Stimulated activated CD4-positive, alpha-beta T cell treated with anti-CD3 and anti-CD28 coated beads, Interleukin-15, amount 100 ng/mL, for 1 hour (primary cell): ENCODE data around the gene NF1.
"Not testable (repeated sequence)": the region's sequence is repeated elsewhere in the genome, so short reads cannot be mapped to it uniquely, and the experiment has no call there.

Experiments used
- DNase-seq, 2 donors: peaks; one replicate each; pipeline ENCODE4 v3.0.0-alpha.2; 2020; ENCODE audit warnings: low read depth in 1 of 2, low spot score in 1 of 2

The NF1 gene

DNA sequence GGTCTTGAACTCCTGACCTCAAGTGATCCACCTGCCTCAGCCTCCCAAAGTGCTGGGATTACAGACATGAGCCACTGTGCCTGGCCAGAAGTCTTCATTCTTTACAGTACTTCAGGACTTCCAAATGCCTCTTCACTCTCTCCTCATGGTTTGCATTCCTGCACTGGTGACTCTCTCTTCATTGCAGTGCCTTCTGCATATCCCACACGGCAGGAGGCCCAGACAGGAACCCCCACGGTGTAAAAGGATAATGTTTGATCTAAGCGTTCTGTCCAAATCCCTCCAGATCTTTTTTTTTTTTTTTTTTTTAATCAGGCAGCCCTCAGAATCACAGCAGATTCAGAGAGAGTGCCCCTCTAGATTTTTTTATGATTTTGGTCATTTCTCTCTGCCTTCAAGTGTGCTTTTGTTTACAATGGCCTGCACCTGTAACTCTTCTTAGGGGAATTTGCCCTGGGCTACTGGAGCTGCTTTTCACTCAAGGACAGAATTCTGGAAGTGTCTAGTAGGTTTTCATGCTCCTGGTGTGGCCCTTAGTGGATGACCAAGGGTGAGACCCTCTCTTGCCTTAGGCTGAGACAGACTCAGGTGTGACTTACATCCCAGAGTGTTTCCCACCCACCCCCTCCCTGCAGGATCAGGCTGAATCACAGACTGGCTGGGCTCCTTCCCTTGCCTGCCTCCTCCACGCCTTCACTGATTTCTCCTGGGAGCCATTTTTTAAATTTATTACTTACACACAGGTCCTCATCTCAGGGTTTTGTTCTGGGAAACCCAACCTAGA is 19.8 kb upstream of the NF1 start:
- no peak for DNase-seq

DNA sequence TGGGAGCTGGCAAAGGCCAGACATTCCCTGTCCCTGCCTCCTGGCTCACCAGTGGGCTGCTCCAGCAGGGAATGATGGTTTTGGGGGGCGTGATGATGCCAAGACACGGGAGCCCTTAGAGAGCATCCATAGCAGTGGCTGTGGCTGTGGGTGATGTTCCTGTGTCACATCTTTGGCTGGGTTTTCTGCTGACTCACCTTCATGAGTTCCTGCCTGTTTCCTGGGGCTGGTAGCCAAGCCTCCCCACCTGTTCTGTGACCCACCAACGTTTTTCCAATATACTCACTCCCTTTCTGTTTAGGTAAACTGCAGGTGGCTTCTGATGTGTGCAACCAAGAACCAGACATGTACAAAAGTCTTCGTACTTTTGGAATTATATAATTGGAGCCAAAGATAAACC is 16.5 kb upstream of the NF1 start:
- DNase-seq = no peak

DNA sequence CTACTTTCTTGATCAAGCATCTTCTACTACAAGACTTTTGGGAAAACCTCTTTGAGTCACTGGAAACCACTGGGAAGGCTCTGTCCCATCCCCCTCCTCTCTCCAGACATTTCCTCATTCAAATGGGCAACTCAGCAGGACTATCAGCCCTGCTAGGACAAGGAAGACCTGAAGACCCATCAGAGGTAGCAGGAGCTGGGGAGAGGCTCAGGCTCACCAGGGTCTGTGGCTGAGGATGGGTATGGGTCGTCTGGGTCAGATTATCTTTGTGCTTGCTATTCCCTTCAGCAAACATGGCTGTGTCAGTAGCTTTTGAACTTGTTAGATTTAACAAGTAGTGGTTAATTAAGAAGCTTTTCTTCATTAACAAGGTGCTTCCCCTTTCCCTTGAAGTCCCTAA is 15.0 kb upstream of the NF1 start:
- no peak for DNase-seq

DNA sequence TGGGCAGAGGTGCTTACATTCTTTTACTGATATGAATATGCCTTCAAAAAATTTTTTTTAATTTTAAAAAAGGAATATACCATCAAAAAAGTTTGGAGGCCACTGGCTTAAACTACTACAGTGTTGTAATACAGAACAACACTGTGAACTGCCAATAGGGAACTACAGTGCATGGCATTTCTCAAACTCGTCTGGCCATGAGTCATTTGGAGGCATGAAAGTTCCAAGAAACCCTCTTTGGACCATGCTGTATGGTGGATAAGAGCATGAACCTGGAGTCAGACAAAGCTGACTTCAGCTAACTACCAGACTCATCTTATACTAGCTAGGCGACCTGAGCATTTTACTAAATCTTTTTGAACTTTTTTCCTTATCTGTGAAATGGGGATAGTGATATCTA is 9.2 kb upstream of the NF1 start:
- DNase-seq = no peak

DNA sequence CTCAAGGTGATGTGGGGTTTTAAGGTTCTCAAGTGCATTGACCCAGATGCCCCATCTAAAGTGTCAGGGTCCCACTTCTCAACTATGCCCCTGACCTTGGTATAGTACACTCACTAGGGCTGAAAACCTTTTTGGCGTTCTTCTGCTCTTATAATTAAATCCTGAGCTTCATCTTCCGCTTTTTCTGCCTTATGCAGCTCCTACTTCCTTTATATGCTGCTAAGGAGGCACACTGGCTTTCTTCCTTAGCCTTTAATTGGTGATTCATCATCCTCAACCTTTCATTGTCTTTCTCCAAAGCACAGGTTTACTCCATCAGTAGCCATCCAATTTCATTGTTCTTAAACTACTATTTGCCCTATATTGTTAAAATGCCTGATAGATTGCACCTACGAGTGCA is 5.3 kb upstream of the NF1 start:
- no peak for DNase-seq

DNA sequence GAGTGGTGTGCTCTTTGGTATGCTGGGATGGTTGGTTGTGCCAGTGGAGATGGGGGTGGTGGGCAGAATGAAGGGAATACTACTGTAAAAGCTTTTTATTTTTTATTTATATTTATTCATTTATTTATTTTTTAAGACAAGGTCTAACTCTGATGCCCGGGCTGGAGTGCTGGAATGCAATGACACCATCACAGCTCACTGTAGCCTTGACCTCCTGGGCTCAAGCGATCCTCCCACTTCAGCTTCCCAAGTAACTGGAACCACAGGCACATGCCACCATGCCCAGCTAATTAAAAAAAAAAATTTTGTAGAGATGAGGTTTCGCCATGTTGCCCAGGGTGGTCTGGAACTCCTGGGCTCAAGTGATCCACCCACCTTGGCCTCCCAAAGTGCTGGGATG is 4.1 kb upstream of the NF1 start:
- not testable (repeated sequence) for DNase-seq

DNA sequence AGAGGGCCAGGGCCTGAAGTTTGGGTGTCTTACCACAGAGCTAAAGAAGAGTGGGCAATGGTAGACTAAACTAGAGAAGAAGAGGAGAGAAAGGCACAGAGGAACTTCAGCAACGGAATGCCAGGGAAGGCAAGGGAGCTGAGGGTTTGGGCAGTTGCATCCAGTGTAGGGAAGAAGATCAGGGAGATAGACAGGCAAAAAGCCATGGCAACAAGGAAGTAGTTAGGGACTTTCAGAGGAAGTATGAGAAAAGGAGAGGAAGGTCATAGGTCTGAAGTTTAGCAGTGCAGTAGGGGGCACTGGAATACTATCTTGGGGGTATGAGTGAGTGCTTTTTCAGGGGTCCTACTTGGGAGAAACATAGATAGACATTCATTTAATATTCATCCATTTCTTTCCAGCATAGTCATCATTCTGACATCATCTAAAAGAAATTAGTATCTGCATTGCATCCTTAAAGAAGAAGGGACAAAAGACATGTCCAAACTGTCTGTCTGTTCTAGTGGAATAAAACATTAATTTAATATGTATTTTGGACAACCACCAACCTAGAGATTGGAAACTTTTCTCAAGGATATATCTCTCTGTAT is 2.2 kb upstream of the NF1 start:
- no peak for DNase-seq

DNA sequence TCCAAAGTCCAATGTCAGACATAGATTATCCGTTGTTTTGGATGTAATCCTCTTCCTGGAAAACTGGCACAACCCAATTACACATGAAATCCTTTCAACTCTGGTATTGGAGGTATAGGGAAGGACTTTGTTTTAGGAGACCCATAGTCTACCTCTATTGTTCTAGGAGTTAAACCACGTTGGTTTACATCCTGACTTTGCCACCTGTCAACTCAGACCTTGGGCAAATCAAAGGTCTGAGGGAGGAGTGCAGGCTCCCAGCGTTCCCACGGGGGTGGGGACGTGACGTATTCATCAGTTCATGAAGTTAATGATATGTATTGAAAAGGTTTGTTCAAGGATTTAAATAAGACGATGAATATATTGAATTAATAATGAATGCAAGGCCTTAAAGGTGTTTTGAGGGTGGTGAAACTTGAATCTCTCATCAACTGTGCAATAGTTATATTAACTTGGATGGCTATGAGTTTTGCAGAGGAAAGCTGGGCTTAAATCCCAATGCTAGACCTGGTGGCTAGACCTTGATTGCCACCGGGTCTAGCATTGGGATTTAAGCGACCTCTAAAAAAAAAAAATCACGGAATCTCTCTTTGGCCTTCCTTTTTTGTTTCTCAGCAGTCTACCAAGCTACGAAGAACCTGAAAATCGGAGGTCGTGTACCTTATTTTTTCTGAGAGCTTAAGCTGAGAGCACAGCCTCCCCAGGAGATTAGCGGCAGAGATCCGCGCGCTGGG is 744 bp upstream of the NF1 start:
- DNase-seq = no peak

DNA sequence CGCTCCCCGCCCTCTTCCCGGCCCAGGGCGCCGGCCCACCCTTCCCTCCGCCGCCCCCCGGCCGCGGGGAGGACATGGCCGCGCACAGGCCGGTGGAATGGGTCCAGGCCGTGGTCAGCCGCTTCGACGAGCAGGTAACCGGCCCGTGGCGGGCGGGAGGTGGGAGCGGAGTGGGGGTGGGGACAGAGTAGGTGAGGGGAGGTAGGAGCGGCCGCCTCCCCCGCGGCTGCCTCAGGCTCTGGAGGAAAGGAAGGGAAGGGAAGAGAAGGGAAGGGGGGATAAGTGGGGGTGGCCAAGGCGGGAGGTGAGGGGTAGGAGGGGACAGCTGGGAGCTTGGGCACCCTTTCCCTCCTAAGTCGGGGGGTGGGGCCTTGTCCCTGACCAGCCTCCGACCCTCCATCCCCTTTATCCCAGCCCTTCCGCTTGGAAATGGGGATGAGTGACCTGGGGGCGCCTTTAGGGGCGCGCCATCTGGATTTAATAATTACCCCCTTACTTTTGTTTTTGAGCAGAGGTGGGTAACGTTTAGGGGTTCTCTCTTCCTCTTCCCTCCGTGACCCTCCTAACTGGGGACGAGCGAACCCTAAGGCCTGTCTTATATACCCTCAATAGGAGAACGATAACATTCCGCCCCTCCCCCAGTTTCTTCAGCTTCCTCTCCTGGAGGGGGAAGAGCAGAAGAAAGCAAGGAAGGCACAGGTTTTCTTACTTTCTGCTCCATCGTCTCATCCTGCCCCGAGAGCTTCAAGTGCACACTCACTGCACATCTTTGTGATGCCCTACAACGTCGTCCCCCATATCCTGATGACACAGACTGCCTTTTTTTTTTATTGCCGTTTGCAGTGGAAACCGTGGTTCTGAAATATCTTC is 694 bp downstream of the NF1 start:
- no peak for DNase-seq

DNA sequence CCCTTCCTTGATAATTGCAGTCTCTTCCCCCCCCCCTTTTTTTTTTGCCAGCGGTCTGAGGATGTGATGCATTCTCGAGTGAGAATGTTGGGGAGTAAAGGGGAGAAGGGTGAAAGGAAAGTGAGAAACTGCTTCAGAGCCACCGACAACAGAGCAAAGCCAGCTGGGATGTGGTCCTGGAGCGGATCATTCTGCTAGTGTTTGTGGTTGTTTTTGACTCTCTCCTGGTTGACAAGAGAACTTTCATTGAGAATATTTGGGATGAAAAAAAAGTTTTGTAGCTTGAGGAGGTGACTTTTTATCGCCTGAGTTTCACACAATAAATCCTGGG is 1.3 kb downstream of the NF1 start:
- DNase-seq = no peak

DNA sequence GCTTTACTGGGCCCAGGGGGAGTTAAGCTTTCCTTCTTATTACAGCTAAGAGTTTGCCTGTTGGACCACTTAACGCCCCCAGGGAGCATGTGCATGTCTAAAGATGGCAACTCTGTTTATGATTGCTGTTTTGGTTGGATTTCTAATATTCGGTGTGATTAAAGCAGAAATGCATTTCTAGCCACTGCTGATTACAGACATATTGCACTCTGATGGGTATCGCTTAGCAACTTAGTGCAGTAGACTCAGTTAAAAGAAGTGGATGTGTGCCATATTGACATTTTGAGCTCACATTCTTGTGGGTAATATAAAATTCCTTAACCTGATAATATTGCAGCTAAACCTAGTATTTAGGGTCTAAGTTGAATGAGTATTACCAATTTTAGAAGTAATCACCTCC is 4.2 kb downstream of the NF1 start:
- no peak for DNase-seq

DNA sequence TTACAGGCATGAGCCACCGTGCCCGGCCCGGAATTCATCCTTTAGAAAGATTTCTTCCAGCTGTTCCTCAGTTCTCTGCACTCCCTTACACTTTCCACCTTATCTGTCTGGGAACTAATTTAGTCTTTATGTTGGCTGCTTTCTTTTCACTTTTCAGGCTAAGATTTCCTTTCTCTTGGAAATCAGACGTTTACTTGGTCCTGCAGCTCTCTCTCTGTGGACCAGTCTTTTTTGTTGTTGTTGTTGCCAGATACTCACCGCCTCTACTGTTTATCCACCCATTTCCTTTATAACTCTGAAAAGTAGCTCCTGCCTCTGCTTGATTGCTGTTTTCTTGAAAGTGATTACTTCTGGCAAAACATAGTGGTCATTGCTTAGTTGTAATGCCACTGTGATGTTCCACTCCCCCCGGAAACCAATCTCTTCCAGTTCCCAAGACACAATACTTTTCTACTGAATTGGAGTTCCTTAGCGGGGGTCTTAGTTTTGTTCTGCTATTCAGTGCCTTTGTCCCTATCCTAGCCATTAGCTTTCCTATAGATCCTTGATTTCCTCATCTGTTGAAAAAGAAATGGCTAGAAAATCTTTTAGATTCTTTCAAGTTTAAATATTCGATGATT is 6.2 kb downstream of the NF1 start:
- DNase-seq = no peak

DNA sequence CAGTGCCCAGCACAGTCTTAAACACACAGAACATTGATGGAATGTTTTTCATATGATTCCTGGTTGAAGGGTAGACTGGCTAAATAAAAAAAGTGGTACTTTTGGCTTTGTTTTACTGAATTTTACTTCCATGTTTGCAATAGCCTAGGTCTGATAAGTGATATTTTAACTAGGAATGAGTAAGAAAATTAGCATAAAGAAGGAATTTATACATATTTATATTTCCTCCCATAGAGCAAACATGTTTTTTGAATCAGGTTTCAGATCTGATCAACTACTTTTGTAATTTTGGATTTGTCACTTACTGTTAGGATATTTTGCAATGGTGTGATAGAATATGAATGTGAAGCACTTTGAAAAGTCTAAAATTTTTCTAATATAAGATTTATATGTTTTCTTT is 7.2 kb downstream of the NF1 start:
- no peak for DNase-seq

DNA sequence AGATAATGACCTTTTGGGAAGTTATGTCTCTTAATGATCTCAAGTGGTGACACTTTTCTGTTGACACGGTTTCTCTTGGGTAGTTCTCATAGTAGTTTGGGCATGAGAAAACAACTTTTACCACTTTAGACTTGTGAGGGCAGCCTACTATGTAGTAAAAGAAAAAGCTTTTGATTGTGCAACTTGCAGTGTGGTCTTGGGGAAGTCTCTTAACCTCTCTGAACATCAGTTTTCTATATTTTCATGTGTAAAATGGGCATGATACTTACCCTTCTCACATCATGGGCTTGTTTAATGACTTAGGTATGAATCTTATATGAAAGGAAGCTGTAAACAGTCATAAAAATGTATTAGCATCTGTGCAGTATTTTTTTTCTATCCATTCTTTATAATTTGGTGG is 11.2 kb downstream of the NF1 start:
- DNase-seq = no peak

DNA sequence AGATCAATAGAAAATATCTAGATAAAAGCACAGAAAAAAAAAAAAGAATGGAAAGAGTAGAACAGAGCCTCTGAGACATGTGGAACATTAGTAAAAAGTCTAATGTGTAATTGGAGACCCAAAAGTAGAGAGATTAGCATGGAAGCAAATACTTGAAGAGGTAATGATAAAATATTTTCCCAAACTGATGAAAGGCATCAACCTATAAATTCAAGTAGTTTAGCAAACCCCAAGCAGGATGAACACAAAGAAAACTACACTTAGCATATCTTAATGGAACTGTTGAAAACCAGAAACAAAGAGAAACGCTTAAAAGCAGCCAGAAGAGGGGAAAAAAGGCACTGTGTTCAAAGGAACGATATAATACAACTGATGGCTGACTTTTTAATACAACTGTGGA is 16.4 kb downstream of the NF1 start:
- DNase-seq = no peak

DNA sequence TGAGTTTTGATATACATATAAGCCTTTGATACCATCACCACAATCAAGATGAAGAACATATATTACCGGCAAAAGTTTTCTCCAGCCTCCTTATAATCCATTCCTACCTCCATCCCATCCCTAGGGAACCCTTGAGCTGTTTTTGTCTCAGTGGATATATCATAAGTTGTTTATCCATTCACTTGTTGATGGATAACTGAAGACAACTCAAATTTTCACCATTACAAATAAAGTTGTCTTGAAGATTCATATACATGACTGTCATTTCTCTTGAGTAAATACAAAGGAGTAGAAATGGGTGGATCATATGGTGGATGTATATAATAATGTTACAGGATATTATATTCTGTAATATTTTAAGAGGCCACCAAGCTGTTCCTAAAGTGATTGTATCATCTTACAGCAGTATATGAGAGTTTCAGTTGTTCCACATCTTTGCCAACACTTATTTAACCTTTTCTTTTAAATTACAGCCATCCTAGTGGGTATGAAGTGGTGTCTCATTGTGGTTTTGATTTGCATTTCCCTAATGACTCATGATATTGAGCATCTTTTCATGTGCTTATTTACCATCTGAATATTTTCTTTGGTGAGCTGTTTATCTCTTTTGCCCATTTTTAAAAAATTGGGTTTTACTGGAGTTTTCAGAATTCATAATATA is 17.4 kb downstream of the NF1 start:
- no peak for DNase-seq

DNA sequence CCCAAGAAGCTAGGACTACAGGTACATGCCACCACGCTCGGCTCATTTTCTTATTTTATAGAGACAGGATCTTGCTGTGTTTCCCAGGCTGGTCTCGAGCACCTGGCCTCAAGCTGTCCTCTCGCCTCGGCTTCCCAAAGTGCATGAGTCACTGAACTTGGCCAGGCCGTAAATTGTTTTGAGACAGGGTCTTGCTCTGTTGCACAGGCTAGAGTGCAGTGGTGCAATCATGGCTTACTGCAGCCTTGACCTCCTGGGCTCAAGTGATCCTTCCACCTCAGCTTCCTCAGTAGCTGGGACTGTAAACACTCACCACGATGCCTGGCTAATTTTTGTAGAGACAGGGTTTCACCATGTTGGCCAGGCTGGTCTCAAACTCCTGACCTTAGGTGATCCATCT is 18.6 kb downstream of the NF1 start:
- not testable (repeated sequence) for DNase-seq

DNA sequence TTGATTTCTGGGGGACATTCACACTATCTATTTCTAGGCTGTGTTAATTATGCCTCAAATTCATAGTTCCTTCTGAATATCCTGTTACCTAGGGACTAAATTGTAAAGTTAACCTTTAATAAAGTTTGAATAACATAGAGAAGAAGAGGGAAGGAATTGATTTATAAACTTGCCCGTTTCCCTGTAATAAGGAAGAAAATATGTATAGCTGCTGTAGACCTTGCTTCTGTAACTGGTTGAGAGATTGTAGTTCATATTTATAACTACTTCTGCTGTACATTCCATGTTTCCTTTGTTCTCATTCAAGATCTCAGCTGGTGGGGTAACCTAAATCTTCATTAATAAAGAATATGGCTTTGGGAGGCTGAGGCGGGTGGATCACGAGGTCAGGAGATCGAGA is 19.2 kb downstream of the NF1 start:
- no peak for DNase-seq

DNA sequence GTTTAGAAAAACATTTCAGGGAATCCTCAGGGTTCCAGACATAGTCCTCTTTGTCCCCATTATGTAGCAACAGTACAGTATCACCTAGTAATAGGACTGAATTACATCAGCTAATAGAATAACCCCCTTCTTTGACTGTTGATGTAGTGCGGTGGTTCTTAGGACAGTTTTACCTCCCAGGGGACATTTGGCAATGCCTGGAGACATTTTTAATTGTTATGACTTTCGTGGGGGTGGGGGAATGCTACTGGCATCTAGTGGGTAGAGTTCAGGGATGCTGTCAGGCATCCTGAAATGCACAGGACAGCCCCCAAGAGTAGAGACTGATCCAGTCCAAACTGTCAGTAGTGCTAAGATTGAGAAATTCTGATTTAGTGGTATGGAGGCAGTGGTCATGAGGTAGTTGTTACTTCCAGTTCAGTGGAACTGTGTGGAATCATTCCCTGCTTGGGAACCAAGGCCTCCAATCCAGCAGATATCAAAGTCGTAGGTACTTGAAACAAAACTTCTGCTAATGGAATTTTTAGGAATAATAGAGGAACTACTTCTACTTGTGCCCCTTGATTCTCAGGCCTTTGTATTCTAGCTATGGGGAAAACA is 20.3 kb downstream of the NF1 start:
- DNase-seq = no peak

DNA sequence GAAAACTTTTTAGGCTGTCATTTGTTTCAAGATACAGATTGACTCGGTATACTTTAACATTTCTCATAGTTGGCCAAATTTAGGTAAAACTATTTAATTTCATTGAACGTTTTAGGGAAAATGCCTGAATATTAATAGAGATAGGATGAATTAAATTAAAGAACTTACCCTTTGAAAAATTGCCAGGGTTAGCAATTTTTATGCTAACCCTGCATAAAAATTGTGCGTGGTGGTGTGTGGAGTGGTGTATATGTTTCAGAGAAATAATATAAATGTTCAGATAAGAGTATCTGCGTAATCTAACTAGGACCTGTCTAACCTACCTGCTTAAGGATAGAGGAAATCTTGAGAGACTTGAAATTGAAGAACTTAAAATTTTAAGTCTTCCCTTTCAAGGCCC is 21.4 kb downstream of the NF1 start:
- DNase-seq = no peak
